Testis (tissue), 2 donors: ENCODE measurements around the gene CLEC16A.

Experiments
- POLR2A ChIP-seq: fragments of 450-650 bp; IDR thresholded peaks from one replicate; pipeline ENCODE4 v1.6.1; 2017; ENCODE audit warnings: antibody characterized with exemption, mild to moderate bottlenecking, moderate library complexity
- TF ChIP-seq, protein P1 (sequence below), 3 experiments: fragments of 450-650 bp in 2 of 3; fragments of 200-600 bp in 1 of 3; sonication (generic) in 1 of 3; IDR thresholded peaks; one replicate each; pipeline ENCODE4 v1.5.1; 2016 to 2019; ENCODE audit warnings: antibody characterized with exemption in 3 of 3, mild to moderate bottlenecking in 2 of 3, moderate library complexity in 1 of 3

DNA sequence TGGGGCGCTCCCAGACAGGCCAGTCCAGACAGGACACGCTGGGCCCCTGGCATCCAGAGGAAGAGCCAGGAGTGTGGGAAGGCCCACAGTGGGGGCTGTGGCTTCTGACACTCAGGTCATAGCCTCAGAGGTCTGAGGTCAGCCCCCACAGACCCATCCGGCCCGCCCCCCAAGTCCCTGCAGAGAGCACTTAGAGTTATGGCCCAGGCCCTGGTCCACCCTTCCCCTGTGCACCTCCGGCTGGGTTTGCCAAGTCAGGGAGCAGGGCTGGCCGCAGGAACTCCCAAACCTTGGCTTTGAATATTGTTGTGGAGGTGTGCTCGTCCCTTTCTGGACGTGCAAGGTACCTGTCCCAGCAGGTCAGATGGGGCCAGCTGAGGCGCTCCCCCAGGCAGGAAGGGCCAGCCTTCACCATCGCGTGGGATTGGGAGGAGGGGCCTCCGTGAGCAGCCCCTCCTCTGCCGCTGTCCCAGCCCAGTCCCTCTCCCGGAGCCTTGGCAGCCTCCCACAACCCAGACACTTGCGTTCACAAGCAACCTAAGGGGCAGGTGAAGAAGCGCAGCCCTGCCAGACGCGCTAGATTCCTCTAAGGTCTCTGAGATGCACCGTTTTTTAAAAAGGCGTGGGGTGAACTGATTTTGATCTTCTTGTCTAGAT lies 237.0 kb downstream of the CLEC16A start:
- TF ChIP-seq, protein P1, sequence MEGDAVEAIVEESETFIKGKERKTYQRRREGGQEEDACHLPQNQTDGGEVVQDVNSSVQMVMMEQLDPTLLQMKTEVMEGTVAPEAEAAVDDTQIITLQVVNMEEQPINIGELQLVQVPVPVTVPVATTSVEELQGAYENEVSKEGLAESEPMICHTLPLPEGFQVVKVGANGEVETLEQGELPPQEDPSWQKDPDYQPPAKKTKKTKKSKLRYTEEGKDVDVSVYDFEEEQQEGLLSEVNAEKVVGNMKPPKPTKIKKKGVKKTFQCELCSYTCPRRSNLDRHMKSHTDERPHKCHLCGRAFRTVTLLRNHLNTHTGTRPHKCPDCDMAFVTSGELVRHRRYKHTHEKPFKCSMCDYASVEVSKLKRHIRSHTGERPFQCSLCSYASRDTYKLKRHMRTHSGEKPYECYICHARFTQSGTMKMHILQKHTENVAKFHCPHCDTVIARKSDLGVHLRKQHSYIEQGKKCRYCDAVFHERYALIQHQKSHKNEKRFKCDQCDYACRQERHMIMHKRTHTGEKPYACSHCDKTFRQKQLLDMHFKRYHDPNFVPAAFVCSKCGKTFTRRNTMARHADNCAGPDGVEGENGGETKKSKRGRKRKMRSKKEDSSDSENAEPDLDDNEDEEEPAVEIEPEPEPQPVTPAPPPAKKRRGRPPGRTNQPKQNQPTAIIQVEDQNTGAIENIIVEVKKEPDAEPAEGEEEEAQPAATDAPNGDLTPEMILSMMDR (IDR thresholded peaks at IDR 0.05): no peak
- TF ChIP-seq POLR2A: no peak
